MV-4-11 (cell line): ENCODE results near the gene MICOS13.
"Not testable (repeated sequence)": the region's sequence is repeated elsewhere in the genome, so short reads cannot be mapped to it uniquely, and the experiment has no call there.

Experiments used
- DNase-seq: peaks from one replicate; lab custom pipeline; 2025; lab: John Stamatoyannopoulos, UW

Gene MICOS13

GRCh38 chr19:5700455-5701092 lies 20.3 kb upstream of the MICOS13 start:
- DNase-seq, result no peak

GRCh38 chr19:5698635-5699422 lies 18.5 kb upstream of the MICOS13 start:
- DNase-seq, result no peak

- DNase-seq, result no peak
These were observed 17.7 kb upstream of the MICOS13 start for GRCh38 chr19:5697890-5698634.

GRCh38 chr19:5697022-5697889 lies 16.9 kb upstream of the MICOS13 start:
- no peak for DNase-seq

GRCh38 chr19:5696196-5697021 lies 16.1 kb upstream of the MICOS13 start:
- no peak for DNase-seq

- DNase-seq, result no peak
These were observed 15.4 kb upstream of the MICOS13 start for GRCh38 chr19:5695649-5696195.

- DNase-seq, result no peak
These were observed 14.8 kb upstream of the MICOS13 start for GRCh38 chr19:5694956-5695648.

- DNase-seq, result no peak
These were observed 14.0 kb upstream of the MICOS13 start for GRCh38 chr19:5694167-5694955.

- DNase-seq, result no peak
These were observed 13.2 kb upstream of the MICOS13 start for GRCh38 chr19:5693195-5694166.

GRCh38 chr19:5692723-5693194 lies 12.4 kb upstream of the MICOS13 start:
- peak; percentile 26 for DNase-seq

- DNase-seq, result peak; percentile 39
These were observed 11.8 kb upstream of the MICOS13 start for GRCh38 chr19:5691822-5692722.

- peak; percentile 33 for DNase-seq
These were observed 10.9 kb upstream of the MICOS13 start for GRCh38 chr19:5690955-5691821.

GRCh38 chr19:5690125-5690954 lies 10.0 kb upstream of the MICOS13 start, which contains the start of gene RPL36:
RPL36 (plus strand) TSS chr19:5690295; CDS start chr19:5690508, 213 bp downstream.
- DNase-seq, result peak; percentile 97

GRCh38 chr19:5688262-5688881 lies 8.1 kb upstream of the MICOS13 start:
- not testable (repeated sequence) for DNase-seq
